GM19238 (cell line): ENCODE data around the gene NFATC4.
"Not testable (repeated sequence)": the region's sequence is repeated elsewhere in the genome, so short reads cannot be mapped to it uniquely, and the experiment has no call there.

Experiments used
- DNase-seq: peaks from one replicate; pipeline ENCODE4 v3.0.0; 2011; ENCODE audit warnings: low spot score; ENCODE audit not compliant: insufficient read length

Gene NFATC4

DNA sequence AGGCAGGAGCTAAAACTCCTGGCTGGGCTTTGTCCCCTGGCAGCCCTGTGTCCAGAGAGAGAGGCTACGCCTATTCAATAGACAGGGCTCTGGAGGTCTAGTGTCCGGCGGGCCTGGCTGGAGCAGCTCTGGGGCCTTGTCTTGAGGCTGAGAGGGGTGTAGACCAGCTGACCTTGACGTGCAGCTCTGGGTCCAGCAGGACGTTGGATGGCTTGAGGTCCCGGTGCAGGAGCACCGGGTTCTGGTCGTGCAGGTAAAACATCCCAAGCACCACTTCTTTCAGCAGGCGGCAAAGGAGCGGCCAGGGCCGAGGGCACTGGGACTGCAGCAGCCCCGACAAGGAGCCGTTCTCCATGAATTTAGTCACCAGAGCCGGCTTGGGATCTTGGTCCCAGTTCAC lies 29.1 kb upstream of the NFATC4 start:
- no peak for DNase-seq

GRCh38 chr14:24339284-24340151 lies 28.5 kb upstream of the NFATC4 start, which contains the start of gene RIPK3:
Gene RIPK3 (minus strand): TSS chr14:24339991. CDS start chr14:24339826, 165 bp downstream.
- peak; percentile 82 for DNase-seq

DNA sequence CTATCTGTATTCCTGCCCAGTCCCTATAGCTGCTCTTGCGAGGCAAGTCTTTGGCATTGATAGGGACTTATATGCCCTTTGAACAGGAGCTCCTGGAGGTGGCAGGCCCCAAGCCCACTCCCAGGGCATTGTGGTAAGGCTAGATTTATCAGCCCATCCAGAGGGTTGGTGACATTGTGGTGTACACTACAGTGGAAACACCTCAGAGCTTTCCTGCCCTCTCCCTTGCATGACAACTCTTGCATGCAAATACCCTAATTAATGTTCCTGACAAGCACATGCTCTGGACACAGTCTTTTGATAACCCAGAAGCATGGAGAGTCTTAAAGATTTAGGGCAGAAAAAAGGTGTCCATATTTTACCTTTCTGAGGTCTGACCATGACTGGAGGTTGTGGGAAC lies 27.4 kb upstream of the NFATC4 start:
- no peak for DNase-seq

GRCh38 chr14:24342889-24343288 lies 25.1 kb upstream of the NFATC4 start:
- no peak for DNase-seq

- DNase-seq = no peak
Measured at GRCh38 chr14:24343795-24344660, 24.0 kb upstream of the NFATC4 start.

GRCh38 chr14:24347134-24347533 lies 20.9 kb upstream of the NFATC4 start:
- DNase-seq = no peak

DNA sequence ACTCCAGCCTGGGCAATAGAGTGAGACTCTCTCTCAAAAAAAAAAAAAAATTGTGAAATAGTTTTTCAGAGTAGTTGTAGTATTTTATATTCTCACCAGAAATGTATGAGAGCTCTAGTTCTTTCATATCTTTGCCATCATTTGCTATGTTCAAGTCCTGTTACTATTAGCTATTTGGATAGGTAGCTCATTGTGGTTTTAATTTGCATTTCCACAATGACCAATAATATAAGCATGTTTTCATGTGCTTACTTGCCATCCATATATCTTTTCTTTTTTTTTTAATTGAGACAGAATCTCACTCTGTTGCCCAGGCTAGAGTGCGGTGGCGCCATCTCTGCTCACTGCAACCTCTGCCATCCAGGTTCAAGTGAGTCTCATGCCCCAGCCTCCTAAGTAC lies 19.8 kb upstream of the NFATC4 start:
- DNase-seq = no peak

- no peak for DNase-seq
Measured at GRCh38 chr14:24349742-24350141, 18.2 kb upstream of the NFATC4 start.

DNA sequence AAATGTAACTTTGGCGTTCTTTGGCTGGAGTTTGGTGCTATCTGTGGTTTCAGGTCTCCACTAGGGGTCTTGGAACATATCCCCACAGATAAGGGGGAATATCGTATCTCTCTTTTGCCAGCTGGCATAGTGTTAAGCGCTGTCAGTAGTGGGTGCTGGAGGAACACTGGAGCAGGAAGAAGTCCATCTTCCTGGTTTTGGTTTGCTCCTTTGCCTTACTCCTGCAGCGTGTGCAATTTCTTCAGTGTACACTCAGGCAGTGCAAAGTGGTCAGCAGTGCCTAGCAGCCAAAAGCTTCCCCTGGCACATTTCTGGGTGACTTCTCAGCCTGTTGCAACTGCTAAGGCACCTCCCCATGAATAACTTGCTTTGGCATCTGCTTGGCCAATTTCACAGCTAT lies 16.5 kb upstream of the NFATC4 start:
- DNase-seq = no peak

DNA sequence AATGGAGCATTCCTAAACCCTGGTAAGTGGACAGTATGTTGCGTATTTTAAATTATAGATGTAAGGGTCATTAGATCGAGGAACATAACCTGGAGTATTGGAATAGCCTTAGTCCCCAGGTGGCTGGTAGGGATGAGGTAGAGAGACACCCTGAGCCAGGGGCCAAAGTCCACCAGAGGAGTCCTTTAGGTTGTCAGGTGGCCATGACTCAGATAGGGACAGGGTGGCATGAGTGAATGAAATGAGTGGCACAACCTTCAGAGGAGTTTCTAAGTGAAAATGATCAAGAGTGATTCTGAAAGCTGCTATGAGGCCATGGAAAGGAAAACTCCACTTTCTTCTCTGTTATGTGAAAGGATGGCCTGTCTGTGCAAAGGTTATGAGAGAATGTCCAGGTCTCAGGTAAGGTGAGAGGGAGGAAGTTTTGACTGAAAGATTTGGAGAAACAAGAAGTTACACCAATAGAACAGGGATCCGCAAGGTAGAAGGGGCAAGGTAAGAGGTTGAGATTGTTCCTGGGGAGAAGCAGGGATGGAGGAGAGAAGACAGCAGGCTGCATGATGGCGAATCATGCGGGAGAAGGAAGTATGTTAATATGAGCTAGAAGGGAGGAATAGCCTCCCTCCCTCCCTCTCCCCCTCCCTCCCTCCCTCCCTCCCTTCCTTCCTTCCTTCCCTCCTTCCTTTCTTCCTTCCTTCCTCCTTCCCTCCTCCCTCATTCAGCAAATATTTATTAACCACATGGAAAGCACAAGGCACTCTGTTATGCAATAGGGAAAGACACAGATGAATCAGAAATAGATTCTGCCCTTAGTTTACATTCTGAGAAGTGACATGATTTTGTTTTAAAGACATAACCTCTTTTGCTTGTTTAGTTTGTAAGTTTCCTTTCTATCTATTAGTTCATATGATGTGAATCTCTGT lies 14.2 kb upstream of the NFATC4 start:
- no peak for DNase-seq

DNA sequence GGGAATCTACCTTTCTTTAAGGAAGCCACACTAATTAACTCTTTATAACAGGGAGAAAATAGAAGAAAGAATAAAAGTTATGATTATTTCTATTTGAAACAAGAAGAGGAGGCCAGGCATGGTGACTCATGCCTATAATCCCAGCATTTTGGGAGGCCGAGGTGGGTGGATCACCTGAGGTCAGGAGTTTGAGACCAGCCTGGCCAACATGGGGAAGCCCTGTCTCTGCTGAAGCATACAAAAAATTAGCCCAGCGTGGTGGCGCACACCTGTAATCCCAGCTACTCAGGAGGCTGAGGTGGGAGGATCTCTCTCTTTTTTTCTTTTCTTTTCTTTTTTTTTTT lies 13.5 kb upstream of the NFATC4 start:
- DNase-seq = not testable (repeated sequence)

DNA sequence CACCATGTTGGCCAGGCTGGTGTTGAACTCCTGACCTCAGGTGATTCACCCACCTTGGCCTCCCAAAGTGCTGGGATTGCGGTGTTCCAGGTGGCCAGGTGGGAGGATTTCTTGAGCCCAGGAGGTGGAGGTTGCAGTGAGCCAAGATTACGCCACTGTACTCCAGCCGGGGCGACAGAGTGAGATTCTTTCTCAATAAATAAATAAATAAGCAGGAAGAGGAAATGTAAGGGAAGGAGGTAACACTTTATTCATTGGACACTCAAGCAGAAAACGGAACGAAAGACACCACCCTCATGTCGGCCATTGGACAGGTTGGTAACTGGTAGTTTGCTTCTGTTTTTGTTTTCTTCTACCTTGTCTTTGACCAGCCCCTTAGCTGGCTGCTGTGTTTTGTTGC lies 13.0 kb upstream of the NFATC4 start:
- no peak for DNase-seq

GRCh38 chr14:24356208-24356607 lies 11.8 kb upstream of the NFATC4 start:
- DNase-seq = no peak

- DNase-seq = no peak
Measured at GRCh38 chr14:24360281-24360680, 7.7 kb upstream of the NFATC4 start.

GRCh38 chr14:24361326-24361725 lies 6.7 kb upstream of the NFATC4 start:
- no peak for DNase-seq

- no peak for DNase-seq
Measured at GRCh38 chr14:24362241-24362960, 5.6 kb upstream of the NFATC4 start.

DNA sequence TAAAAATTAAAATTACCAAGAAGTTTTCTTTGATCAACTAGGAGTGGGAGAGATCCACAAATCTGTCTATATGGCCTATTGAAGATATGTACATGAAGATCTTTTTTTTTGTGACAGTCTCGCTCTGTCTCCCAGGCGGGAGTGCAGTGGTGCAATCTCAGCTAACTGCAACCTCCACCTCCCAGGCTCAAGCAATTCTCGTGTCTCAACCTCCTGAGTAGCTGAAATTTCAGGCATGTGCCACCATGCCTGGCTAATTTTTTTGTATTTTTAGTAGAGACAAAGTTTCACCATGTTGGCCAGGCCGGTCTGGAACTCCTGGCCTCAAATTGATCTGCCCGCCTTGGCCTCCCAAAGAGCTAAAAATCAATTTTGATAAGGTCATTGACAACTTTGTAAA lies 4.6 kb upstream of the NFATC4 start:
- no peak for DNase-seq

GRCh38 chr14:24364841-24365240 lies 3.1 kb upstream of the NFATC4 start:
- DNase-seq = no peak

- peak; percentile 63 for DNase-seq
Measured at GRCh38 chr14:24365600-24366412, 2.2 kb upstream of the NFATC4 start.

DNA sequence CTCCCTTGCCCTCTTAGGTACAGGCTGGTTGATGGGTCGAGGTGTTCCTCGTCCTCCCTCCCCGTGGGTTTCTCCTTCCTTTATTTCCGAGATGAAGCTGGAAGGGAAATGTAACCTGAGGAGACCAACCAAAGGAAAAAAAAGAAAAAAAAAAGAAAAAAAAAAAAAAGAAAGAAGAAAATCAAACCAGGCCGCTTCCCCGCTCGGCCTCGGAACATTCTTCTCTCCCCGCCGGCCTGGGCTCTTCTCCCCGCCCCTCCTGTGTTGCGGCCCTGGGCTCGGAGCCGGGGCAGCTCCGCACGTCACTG lies 1.6 kb upstream of the NFATC4 start:
- DNase-seq = no peak
